ENCODE measurements around the gene PPP2CA.
A peak's percentile ranks its signal among the peaks of the same experiment; 100 is the strongest.

Gene PPP2CA

DNA sequence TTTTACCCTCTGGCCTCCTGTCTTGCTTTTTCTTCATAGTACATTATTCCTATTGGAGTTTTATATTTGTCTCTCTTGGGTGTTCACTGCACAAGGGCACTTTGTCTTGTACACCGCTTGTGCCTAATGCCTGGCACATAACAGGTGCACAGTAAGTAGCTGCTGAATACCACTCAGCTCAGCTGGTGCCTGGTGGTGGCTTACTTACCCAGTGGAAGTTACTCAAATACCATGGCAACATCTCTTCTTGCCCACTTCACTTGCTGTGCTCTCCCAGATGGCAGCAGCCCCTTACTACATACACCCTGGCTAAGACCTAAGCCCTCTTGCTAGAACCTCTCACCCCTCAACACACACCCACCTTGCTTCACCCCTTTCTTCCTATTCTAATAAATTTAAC is 37.8 kb downstream of the PPP2CA start:
- H3K27me3 ChIP-seq (replicated peaks): no peaks in the 10 kb centered on the region
- in situ Hi-C loops (cut with HindIII; ENCODE audit: low pct_ligation_motif_present, low sequenced_read_pairs): no loop called here

DNA sequence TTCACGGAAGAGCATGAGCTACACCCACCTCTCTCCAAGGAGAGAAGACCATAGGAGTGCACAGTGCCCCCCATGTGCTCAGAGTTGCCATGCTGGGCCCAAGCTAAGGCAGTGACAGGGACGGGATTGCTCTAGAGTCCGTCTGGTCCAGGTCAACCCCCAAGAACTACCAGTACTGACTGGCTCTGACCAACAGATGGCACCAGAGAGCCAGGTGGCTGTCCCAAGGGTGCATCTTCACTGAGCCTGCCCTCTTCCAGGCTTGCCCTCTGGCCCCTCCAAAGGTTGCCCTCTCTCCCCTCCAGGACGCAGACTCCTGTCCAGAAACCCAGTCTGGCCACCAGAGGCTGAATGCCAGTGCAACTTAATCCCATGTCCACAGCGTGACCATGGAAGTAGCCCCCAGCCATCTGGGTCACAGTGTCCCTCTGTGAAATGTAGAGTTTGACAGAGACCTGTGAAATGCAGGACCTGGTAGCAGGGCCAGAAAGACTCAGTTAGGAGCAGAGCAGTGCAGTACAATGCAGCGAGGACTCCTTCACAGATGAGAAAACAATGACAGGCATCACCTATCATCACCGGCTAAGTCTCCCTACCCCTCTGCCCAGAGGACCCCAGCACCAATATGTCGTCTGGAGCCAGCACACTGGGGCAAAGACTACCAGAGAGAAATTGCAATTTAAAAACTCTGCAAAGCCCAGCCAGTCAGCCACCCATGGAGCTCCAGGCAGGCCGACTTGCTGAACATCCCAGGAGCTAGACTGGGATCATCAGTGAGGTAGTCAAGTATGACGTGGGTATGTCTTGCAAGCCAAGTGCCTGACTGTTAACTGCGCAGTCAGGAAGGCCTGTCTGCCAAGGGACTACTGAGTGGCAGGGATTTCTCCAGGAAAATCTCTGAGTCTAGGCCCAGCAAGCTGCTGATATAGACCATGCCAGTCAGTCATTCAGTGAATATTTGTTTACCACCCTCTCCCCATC is 41.4 kb downstream of the PPP2CA start:
- TF ChIP-seq, protein P1, sequence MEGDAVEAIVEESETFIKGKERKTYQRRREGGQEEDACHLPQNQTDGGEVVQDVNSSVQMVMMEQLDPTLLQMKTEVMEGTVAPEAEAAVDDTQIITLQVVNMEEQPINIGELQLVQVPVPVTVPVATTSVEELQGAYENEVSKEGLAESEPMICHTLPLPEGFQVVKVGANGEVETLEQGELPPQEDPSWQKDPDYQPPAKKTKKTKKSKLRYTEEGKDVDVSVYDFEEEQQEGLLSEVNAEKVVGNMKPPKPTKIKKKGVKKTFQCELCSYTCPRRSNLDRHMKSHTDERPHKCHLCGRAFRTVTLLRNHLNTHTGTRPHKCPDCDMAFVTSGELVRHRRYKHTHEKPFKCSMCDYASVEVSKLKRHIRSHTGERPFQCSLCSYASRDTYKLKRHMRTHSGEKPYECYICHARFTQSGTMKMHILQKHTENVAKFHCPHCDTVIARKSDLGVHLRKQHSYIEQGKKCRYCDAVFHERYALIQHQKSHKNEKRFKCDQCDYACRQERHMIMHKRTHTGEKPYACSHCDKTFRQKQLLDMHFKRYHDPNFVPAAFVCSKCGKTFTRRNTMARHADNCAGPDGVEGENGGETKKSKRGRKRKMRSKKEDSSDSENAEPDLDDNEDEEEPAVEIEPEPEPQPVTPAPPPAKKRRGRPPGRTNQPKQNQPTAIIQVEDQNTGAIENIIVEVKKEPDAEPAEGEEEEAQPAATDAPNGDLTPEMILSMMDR (IDR thresholded peaks at IDR 0.05; ENCODE audit: low read depth, low read length, missing control alignments): peak; percentile 95
- in situ Hi-C loops (cut with HindIII; ENCODE audit: low pct_ligation_motif_present, low sequenced_read_pairs): no loop called here
- Histone ChIP-seq H3K36me3 (replicated peaks) (no peaks in the 10 kb centered on the region), H3K27ac (no peak overlapping the region), H3K4me3 (ENCODE audit: low read depth, low read length) (no peak overlapping the region), H3K27me3 (replicated peaks) (no peaks in the 10 kb centered on the region)
- peak; percentile 41 for DNase-seq

More for the DNA sequence above, 37.8 kb downstream of the PPP2CA start:
- no peak for DNase-seq
- Histone ChIP-seq H3K36me3 (replicated peaks) (no peaks in the 10 kb centered on the region), H3K4me3 (ENCODE audit: low read depth, low read length) (no peak overlapping the region), H3K27ac (no peak overlapping the region)
- TF ChIP-seq, protein P1 (IDR thresholded peaks at IDR 0.05; ENCODE audit: low read depth, low read length, missing control alignments): no peak

DNA sequence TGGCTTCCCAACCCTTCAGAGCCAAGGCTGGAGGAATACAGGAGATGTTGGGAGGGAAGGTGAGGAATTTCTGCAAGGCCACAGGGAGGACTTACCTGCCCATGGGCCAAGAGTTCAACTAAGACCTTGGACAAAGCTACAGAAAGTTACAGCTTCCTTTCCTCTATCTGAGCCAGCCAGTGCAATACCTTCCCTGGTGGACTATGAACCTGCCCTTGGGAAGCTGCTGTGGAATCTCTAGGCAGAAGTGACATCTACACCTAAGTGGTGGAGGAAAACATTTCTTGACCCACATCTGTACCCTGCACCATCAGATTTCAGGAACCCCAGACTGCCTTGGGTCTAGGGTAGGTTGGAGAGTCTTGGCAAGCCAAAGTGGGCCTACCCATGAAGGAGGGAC is 42.4 kb downstream of the PPP2CA start:
- no peaks in the 10 kb centered on the region for H3K27me3 ChIP-seq (replicated peaks)
- no peak overlapping the region for H3K4me3 ChIP-seq (ENCODE audit: low read depth, low read length)
- in situ Hi-C loops (cut with HindIII; ENCODE audit: low pct_ligation_motif_present, low sequenced_read_pairs): no loop called here
- no peak overlapping the region for H3K27ac ChIP-seq
- TF ChIP-seq, protein P1 (IDR thresholded peaks at IDR 0.05; ENCODE audit: low read depth, low read length, missing control alignments): no peak
- no peak for DNase-seq
- no peaks in the 10 kb centered on the region for H3K36me3 ChIP-seq (replicated peaks)

DNA sequence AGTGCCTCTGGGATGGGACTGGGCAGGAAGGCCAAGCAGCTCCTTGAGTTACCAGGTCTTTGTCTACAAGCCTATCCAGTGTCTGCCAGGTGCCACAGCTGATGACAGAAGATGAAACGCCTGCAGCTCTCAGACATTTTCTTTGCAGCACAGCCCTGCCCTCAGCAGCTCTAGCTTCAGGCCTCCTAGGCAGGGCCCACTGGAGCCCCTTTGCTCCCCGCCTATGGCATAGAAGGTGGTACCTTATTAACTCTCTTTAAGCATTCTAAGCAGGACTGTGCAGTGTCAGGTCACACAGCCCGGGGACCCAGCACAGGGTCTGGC is 47.8 kb downstream of the PPP2CA start:
- Histone ChIP-seq H3K27me3 (replicated peaks) (no peaks in the 10 kb centered on the region), H3K4me3 (ENCODE audit: low read depth, low read length) (no peak overlapping the region), H3K27ac (no peak overlapping the region), H3K36me3 (replicated peaks) (peaks cover 7% of the 10 kb centered on the region)
- TF ChIP-seq, protein P1 (IDR thresholded peaks at IDR 0.05; ENCODE audit: low read depth, low read length, missing control alignments): no peak
- in situ Hi-C loops (cut with HindIII; ENCODE audit: low pct_ligation_motif_present, low sequenced_read_pairs): no loop called here
- no peak for DNase-seq

DNA sequence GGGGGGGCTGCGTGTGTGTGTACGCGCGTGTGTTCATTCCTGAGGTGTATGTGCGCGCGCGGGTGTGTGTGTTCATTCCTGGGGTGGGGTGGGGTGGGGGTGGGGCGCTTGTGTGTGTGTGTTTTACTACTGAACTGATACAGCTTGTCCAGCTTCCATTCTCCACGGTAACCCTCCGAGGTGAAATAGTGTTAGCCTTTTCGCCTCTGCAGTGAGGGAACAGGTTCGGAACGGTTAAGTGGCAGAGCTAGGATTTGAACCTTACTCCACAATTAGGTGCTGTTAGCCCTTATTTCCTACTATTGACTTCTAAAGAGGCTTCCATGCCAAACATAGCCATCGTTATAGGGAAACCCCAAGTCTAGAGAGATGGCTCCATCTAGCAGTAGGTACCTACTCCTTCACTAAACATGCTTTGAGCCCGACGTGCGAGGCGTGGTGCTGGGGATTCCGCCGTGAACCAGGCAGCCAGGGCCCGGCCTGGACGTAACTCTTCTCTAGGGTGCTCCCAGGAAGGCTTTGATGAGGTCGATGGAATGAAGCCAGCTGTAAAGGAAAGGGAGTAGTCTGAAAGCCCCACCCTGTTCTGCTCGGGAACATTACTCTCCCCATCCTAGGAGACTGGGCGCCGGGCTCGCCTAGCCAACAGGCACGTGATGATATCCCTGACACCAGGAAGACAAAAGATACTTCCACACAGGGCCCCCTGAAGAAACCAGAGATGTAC is 48.3 kb downstream of the PPP2CA start:
- Histone ChIP-seq H3K27ac (peak overlapping the region; percentile 100), H3K36me3 (replicated peaks) (peaks cover 10% of the 10 kb centered on the region), H3K4me3 (ENCODE audit: low read depth, low read length) (peak overlapping the region; percentile 92), H3K27me3 (replicated peaks) (no peaks in the 10 kb centered on the region)
- TF ChIP-seq, protein P1 (IDR thresholded peaks at IDR 0.05; ENCODE audit: low read depth, low read length, missing control alignments): no peak
- in situ Hi-C loops (cut with HindIII; ENCODE audit: low pct_ligation_motif_present, low sequenced_read_pairs): no loop called here
- no peak for DNase-seq

Measured in brain microvascular endothelial cell (primary cell).